ENCODE data around the gene SLCO1B3. TPM values are rescaled to one million over a fixed set of nuclear protein-coding genes. Genes with fewer than 3 reads are reported as not detected.

SLCO1B3 gene
- total RNA-seq, 4 donors from 2014 or later: 0.13 to 0.50 TPM; not detected in 2

GRCh38 chr12:20808521-20808920 is 2.0 kb upstream of the SLCO1B3 start:
- H3K27ac ChIP-seq: no peak overlapping the region
- no peaks in the 10 kb centered on the region for H3K9me3 ChIP-seq
- H3K36me3 ChIP-seq: no peaks in the 10 kb centered on the region
- intact Hi-C loops (cut with DNase I): no loop called here
- H3K27me3 ChIP-seq: no peaks in the 10 kb centered on the region
- no peak overlapping the region for H3K4me3 ChIP-seq (replicated peaks in 1 of 3)
- no peak for DNase-seq
- WGBS, 2 donors: 64 to 74% methylated on average over 1 of the region's 1 CpG
- H3K4me1 ChIP-seq: no peaks in the 10 kb centered on the region
- no peak for TF ChIP-seq CTCF (IDR thresholded peaks at IDR 0.05)
- TF ChIP-seq POLR2A (IDR thresholded peaks at IDR 0.05): no peak

GRCh38 chr12:20815574-20815973 is 5.1 kb downstream of the SLCO1B3 start:
- WGBS, 2 donors: 87 to 91% methylated on average over 2 of the region's 2 CpGs

GRCh38 chr12:20822415-20822814 is 11.9 kb downstream of the SLCO1B3 start:
- intact Hi-C loops (cut with DNase I): no loop called here
- H3K4me1 ChIP-seq: no peaks in the 10 kb centered on the region
- no peak overlapping the region for H3K4me3 ChIP-seq (replicated peaks in 1 of 3)
- no peaks in the 10 kb centered on the region for H3K27me3 ChIP-seq
- 90 to 91% methylated on average over 6 of the region's 6 CpGs for WGBS, 2 donors
- H3K9me3 ChIP-seq: no peaks in the 10 kb centered on the region
- no peak for TF ChIP-seq POLR2A (IDR thresholded peaks at IDR 0.05)
- no peak for TF ChIP-seq CTCF (IDR thresholded peaks at IDR 0.05)
- no peaks in the 10 kb centered on the region for H3K36me3 ChIP-seq
- no peak for DNase-seq
- H3K27ac ChIP-seq: no peak overlapping the region

More at GRCh38 chr12:20815574-20815973, 5.1 kb downstream of the SLCO1B3 start:
- H3K4me1 ChIP-seq: no peaks in the 10 kb centered on the region
- no peaks in the 10 kb centered on the region for H3K27me3 ChIP-seq
- H3K9me3 ChIP-seq: no peaks in the 10 kb centered on the region
- intact Hi-C loops (cut with DNase I): no loop called here
- DNase-seq: no peak
- H3K36me3 ChIP-seq: no peaks in the 10 kb centered on the region
- no peak overlapping the region for H3K27ac ChIP-seq
- TF ChIP-seq CTCF (IDR thresholded peaks at IDR 0.05) (no peak), POLR2A (IDR thresholded peaks at IDR 0.05) (no peak)
- H3K4me3 ChIP-seq (replicated peaks in 1 of 3): no peak overlapping the region

- no peaks in the 10 kb centered on the region for H3K4me1 ChIP-seq
- 70 to 73% methylated on average over 4 of the region's 4 CpGs for WGBS, 2 donors
- no peaks in the 10 kb centered on the region for H3K36me3 ChIP-seq
- H3K9me3 ChIP-seq: no peaks in the 10 kb centered on the region
- H3K27ac ChIP-seq: no peak overlapping the region
- intact Hi-C loops (cut with DNase I): no loop called here
- no peak for TF ChIP-seq CTCF (IDR thresholded peaks at IDR 0.05)
- TF ChIP-seq POLR2A (IDR thresholded peaks at IDR 0.05): no peak
- DNase-seq: no peak
- no peak overlapping the region for H3K4me3 ChIP-seq (replicated peaks in 1 of 3)
- no peaks in the 10 kb centered on the region for H3K27me3 ChIP-seq
Measured at GRCh38 chr12:20822925-20823324, 12.4 kb downstream of the SLCO1B3 start.

GRCh38 chr12:20829919-20830318 is 19.4 kb downstream of the SLCO1B3 start:
- H3K27ac ChIP-seq: no peak overlapping the region
- H3K4me3 ChIP-seq (replicated peaks in 1 of 3): no peak overlapping the region
- intact Hi-C loops (cut with DNase I): no loop called here
- TF ChIP-seq POLR2A (IDR thresholded peaks at IDR 0.05) (no peak), CTCF (IDR thresholded peaks at IDR 0.05) (no peak)
- H3K4me1 ChIP-seq: no peaks in the 10 kb centered on the region
- no peaks in the 10 kb centered on the region for H3K9me3 ChIP-seq
- H3K27me3 ChIP-seq: no peaks in the 10 kb centered on the region
- WGBS, 2 donors: 93 to 99% methylated on average over 3 of the region's 3 CpGs
- DNase-seq: no peak
- no peaks in the 10 kb centered on the region for H3K36me3 ChIP-seq

Measured in thyroid gland (tissue), 4 donors.